MM.1S (cell line): ENCODE data around the gene LSAMP.

Source experiments
- CTCF ChIP-seq: fragments of 300-600 bp; sonication (generic); IDR thresholded peaks from 2 replicates; pipeline ENCODE4 v1.5.1; 2016; ENCODE audit warnings: antibody characterized with exemption, low read length, mixed read lengths
- EZH2 ChIP-seq: fragments of 300-600 bp; sonication (generic); optimal IDR thresholded peaks from 2 replicates; pipeline ENCODE3; 2017; ENCODE audit warnings: low read depth, mild to moderate bottlenecking, antibody characterized with exemption, low read length, mixed read lengths

GRCh38 chr3:116216761-116217160, 228.5 kb downstream of the LSAMP start:
- no peak for TF ChIP-seq EZH2
- no peak for TF ChIP-seq CTCF
